Amniotic epithelial cell (primary cell): ENCODE measurements around the gene OOSP3.
"Not testable (repeated sequence)": the region's sequence is repeated elsewhere in the genome, so short reads cannot be mapped to it uniquely, and the experiment has no call there.

Source experiments
- DNase-seq: peaks from one replicate; pipeline ENCODE4 v3.0.0-alpha.2; 2010; ENCODE audit warnings: low read depth

The OOSP3 gene

GRCh38 chr11:59877325-59877724 is 1.3 kb upstream of the OOSP3 start:
- DNase-seq = no peak

GRCh38 chr11:59877784-59878183 is 798 bp upstream of the OOSP3 start:
- no peak for DNase-seq

GRCh38 chr11:59879567-59879966 is 985 bp downstream of the OOSP3 start:
- no peak for DNase-seq

- no peak for DNase-seq
These were observed 5.0 kb downstream of the OOSP3 start for GRCh38 chr11:59883597-59883996.

GRCh38 chr11:59887156-59887555 is 8.6 kb downstream of the OOSP3 start:
- not testable (repeated sequence) for DNase-seq

- no peak for DNase-seq
These were observed 13.2 kb downstream of the OOSP3 start for GRCh38 chr11:59891781-59892181.

GRCh38 chr11:59894616-59895015 is 16.0 kb downstream of the OOSP3 start:
- DNase-seq = no peak

- DNase-seq = no peak
These were observed 19.5 kb downstream of the OOSP3 start for GRCh38 chr11:59898046-59898445.

GRCh38 chr11:59898650-59899049 is 20.1 kb downstream of the OOSP3 start:
- DNase-seq = no peak

- no peak for DNase-seq
These were observed 20.9 kb downstream of the OOSP3 start for GRCh38 chr11:59899532-59899931.

- DNase-seq = no peak
These were observed 22.0 kb downstream of the OOSP3 start for GRCh38 chr11:59900366-59901126.

- DNase-seq = no peak
These were observed 22.7 kb downstream of the OOSP3 start for GRCh38 chr11:59901306-59901705.

- not testable (repeated sequence) for DNase-seq
These were observed 25.0 kb downstream of the OOSP3 start for GRCh38 chr11:59903569-59903968.

GRCh38 chr11:59918480-59918879 is 39.9 kb downstream of the OOSP3 start:
- peak; percentile 40 for DNase-seq

GRCh38 chr11:59918987-59919589 is 40.5 kb downstream of the OOSP3 start:
- DNase-seq = peak; percentile 31

GRCh38 chr11:59923813-59924212 is 45.2 kb downstream of the OOSP3 start:
- DNase-seq = peak; percentile 12

GRCh38 chr11:59931688-59932087 is 53.1 kb downstream of the OOSP3 start:
- no peak for DNase-seq

GRCh38 chr11:59938132-59938531 is 59.5 kb downstream of the OOSP3 start, which contains the start of gene OOSP1:
Gene OOSP1, plus strand, starts transcription at chr11:59938432. Its CDS starts 23 bp downstream, at chr11:59938455.
- no peak for DNase-seq

- no peak for DNase-seq
These were observed 60.1 kb downstream of the OOSP3 start for GRCh38 chr11:59938718-59939117.

GRCh38 chr11:59939482-59939881 is 60.9 kb downstream of the OOSP3 start:
- DNase-seq = no peak

GRCh38 chr11:59941091-59941490 is 62.5 kb downstream of the OOSP3 start:
- no peak for DNase-seq

GRCh38 chr11:59943997-59944714 is 65.6 kb downstream of the OOSP3 start:
- no peak for DNase-seq

GRCh38 chr11:59944720-59945119 is 66.1 kb downstream of the OOSP3 start:
- DNase-seq = no peak
